Mononuclear cell (primary cell): ENCODE measurements around the gene PRKACA. TPM values are rescaled to one million over a fixed set of nuclear protein-coding genes. Genes with fewer than 3 reads are reported as not detected.

Experiments
- H3K27me3 ChIP-seq: 2 replicates; pipeline ENCODE4 v1.6.0; 2011; ENCODE audit warnings: low read length, control low read depth; ENCODE audit not compliant: insufficient read depth
- H3K4me1 ChIP-seq: 2 replicates; pipeline ENCODE4 v1.5.1; 2011; ENCODE audit warnings: mild to moderate bottlenecking, low read length, control low read depth; ENCODE audit not compliant: insufficient read depth
- H3K4me3 ChIP-seq: 2 replicates; pipeline ENCODE4 v1.5.1; 2011; ENCODE audit warnings: mild to moderate bottlenecking, low read length, moderate library complexity
- H3K9me3 ChIP-seq: 2 replicates; pipeline ENCODE4 v1.5.1; 2011; ENCODE audit warnings: low read depth, mild to moderate bottlenecking, control low read depth, low read length
- total RNA-seq: library from RNA; depleted of rRNA; stranded (reverse); fragments of >200 nt; gene quantifications from one replicate; pipeline ENCODE4 v1.2.3, GENCODE V29; 2012

The PRKACA gene
- total RNA-seq = 62.0 TPM

DNA sequence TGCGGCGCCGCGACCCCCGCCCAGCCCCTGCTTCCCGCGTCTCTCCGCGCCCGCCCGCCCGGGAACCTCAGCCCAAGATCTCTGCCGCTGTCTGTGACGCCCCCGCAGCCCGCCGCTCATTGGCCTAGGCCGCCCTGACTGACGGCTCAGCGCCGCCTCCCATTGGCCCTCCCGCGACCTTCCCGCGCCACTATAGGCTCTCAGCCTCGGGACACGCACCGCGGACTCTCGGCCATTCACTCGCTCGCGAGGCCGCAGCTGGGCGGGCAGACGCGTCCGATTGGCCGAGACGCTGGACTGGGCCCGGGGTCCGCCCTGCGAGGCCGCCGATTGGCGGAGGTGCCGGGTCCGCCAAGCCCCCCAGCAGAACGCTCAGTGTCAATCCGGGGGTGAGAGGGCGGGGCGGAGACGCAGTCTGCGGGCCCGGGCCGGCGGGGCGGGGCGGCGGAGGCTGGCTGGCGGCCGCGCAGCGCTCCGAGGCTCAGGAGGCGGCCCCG lies at the start of gene PRKACA:
TSS of gene PRKACA (minus strand) at position 95 of the 497 bp plus-strand sequence. CDS start 215 bp downstream, outside the sequence.
- peak within 1 kb of the TSS; percentile 70 for H3K4me3 ChIP-seq
- no peaks in the 10 kb centered on the region for H3K9me3 ChIP-seq
- H3K27me3 ChIP-seq = no peaks in the 10 kb centered on the region
- peaks cover 68% of the 10 kb centered on the region for H3K4me1 ChIP-seq

DNA sequence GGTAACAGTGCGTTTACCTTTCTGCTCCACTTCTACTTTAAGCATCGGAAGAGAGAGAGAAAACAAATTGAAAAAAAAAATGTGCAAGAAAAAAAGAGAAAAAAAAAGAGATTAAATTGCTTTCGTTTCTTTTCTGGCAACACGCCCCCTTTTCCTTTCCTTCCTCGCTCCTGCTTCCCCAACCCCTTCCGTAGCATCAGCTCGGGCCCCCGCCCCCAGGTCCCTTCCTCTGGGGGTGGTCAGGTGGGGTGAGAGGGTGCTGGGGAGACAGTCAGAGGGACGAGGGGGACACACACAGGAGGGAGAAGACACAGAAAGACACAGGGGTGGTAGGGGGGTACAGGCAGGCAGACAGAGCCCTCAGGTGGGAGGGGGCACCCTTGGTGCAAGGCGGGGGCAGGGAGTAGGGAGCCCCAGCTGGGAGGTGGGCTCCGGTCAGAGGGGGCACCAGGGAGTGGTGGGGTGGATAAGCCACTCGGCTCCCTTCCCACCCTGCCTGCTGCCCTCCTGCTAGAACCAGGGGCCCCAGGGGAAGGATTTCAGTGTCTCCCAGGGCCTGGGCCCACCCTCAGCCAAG lies 49.5 kb upstream of the PRKACA start:
- no peaks in the 10 kb centered on the region for H3K27me3 ChIP-seq
- H3K4me3 ChIP-seq = no peak overlapping the region
- no peaks in the 10 kb centered on the region for H3K9me3 ChIP-seq
- peaks cover 28% of the 10 kb centered on the region for H3K4me1 ChIP-seq

DNA sequence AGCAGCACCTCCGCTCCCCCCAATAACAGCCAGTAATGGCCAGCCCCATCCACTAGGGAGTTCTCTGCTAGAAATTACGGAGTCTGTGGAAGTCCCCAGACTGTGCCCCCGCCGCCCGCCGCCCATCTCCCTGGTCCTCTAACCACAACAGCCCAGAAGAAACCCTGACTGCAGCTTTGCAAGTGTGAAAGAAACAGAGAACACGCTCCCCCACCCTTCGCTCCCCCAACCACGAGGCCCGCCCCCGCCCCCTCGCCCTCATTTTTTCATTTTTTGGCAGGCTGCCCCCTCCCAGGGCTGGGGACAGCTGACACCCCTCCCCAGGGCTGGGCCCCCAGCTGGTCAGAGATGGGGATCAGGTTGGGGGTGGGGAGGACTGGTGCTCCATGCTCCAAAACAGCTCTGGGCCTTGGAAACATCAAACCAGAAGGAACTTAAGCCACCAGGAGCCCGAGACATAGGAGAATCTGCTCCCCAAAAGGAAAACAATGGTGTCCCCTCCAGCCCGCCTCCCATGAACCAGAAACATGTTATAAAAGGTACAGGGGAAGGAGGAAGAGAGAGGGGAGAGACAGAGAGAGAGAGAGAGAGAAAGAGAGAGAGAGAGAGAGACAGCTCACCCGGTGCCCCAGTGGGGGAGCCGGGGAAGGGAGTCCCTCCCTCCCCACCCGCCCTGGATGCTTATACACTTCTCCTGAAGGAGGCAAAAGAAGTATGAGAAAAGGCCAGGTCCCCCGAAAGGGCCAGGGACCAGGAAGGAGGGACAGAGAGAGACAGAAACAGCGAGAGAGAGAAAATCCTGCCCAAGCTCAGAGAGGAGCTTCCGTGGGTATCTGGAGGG lies 48.6 kb upstream of the PRKACA start:
- Histone ChIP-seq H3K27me3 (no peaks in the 10 kb centered on the region), H3K4me1 (peaks cover 28% of the 10 kb centered on the region), H3K9me3 (no peaks in the 10 kb centered on the region), H3K4me3 (no peak overlapping the region)

DNA sequence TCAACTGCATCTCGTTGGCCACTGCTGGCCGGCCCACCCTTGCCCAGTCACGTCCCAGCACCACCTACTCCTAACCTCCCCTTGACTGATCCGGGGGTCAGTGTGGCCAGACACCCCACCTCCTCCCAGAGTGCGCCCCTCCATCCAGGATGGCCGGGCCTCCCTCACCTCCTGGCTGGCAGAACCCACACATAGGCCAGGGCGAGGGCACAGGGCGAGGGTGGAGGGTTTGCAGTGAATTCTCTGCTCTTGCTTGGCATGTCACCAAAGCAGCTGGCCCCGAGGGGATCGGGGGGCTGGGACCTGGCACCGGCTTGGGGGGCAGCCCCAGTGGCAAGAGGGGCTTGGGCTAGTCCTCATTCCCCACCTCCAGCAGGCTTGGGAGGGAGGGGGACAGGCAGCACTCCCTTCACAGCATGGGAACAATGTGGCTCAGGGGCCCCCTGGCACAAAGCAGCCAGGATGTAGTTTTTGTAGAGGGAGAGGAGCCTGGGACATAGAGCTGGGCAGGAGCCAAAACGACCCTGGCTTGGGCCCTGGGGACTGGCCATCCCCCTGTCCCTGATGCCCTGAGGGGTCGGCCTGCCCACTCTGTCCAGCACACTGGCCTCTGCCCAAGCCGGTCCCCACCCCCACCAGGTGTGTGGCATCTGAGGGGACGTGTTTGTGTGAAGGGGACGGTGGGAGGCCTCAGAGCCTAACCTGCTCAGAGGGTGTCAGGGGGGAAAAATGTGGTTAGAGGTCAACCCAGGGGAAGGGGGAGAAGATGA lies 47.3 kb upstream of the PRKACA start:
- H3K9me3 ChIP-seq = no peaks in the 10 kb centered on the region
- H3K27me3 ChIP-seq = no peaks in the 10 kb centered on the region
- no peak overlapping the region for H3K4me3 ChIP-seq
- H3K4me1 ChIP-seq = peaks cover 28% of the 10 kb centered on the region

DNA sequence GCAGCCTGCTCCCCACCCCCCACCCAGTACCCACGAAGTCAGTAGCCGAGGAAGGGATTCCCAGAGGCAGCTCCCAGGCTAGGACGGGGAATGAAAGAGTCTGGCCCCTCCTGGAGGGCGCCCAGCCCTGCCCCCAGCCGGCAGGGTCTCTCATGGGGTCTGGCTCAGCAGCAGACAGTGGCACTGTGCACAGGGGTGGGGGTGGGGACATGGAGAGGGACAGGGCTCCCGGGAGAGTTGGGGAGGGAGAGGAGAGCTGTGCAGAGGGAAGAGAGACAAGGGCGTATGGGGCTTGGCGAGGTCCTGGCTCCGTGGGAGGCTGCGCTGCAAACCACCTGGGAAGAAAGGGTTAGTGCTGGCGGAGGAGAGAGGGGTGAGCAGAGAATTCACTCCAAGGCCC lies 46.5 kb upstream of the PRKACA start:
- Histone ChIP-seq H3K4me1 (peaks cover 28% of the 10 kb centered on the region), H3K4me3 (no peak overlapping the region), H3K27me3 (no peaks in the 10 kb centered on the region), H3K9me3 (no peaks in the 10 kb centered on the region)

DNA sequence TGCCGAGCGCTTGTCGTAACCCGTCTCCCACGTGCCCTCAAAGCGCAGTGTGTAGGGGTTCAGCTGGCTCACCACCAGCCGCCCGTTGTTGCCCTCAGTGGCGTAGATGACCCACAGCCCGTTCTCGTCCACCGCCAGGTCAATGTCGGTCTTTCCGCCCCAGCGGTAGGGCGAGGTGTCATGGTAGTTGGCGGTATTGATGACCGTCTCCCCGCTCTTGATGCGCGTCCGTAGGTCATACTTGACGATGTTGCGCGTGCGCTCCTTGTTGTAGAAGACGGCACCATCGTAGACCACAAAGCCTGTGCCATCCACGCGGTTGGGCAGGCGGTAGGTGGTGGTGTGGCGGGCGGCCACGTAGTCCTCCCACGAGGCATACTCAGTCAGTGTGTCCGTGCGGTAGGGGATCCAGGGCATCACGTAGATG lies 45.3 kb upstream of the PRKACA start:
- Histone ChIP-seq H3K4me1 (peaks cover 22% of the 10 kb centered on the region), H3K4me3 (no peak overlapping the region), H3K9me3 (no peaks in the 10 kb centered on the region), H3K27me3 (no peaks in the 10 kb centered on the region)

DNA sequence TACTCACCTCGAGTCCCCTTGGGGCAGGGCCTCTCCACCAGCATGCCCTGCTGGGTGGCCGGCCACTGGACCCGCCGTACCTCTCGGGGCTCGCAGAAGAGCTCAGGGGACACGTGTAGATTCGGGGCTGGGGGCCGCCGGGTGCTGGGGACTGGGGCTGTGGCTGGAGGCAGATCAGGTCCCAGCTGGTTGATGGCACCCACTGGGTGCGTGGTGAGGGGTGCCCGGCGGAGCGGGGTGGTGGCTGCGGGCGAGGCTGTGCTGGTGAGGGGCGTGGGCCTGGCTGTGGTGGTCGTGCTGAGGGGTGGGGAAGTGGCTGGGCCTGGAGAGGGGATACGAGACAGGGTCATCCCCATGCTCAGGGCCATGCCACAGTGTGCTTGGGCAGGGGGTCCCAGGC lies 43.7 kb upstream of the PRKACA start:
- H3K27me3 ChIP-seq = no peaks in the 10 kb centered on the region
- no peak overlapping the region for H3K4me3 ChIP-seq
- H3K4me1 ChIP-seq = peaks cover 7% of the 10 kb centered on the region
- no peaks in the 10 kb centered on the region for H3K9me3 ChIP-seq

DNA sequence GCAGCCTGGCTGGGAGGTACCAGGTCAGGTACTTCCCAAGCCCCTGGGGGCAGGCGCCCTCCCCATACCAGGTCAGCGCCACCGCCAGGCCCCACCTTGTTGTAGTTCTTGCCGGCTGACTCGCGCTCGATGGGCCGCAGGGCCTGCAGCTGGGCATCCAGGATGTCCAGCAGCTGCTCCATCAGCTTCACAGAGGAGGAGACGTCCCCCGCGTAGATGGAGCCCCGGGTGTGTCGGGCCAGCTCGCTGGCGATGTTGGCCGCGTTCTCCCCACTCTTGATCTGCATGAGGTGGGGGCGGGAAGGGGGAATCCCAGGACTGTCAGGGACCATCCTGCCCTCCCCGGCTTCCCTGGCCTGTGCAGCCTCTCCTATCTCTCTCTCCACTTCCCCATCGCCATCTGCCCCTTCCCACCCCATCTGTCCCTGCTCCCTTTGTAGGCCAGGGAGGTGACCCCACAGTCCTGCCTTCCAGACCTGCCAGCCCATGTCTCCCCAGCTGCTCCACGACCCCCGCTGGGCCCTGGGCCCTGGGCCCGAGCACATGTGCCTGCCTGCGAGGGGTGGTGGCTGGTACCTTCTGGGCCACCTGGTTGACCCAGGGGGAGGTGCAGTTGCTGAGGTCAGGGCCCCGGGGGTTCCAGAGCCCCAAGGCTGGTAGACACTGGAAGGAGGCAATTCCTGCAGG lies 42.6 kb upstream of the PRKACA start:
- H3K9me3 ChIP-seq = no peaks in the 10 kb centered on the region
- H3K4me1 ChIP-seq = no peaks in the 10 kb centered on the region
- no peak overlapping the region for H3K4me3 ChIP-seq

DNA sequence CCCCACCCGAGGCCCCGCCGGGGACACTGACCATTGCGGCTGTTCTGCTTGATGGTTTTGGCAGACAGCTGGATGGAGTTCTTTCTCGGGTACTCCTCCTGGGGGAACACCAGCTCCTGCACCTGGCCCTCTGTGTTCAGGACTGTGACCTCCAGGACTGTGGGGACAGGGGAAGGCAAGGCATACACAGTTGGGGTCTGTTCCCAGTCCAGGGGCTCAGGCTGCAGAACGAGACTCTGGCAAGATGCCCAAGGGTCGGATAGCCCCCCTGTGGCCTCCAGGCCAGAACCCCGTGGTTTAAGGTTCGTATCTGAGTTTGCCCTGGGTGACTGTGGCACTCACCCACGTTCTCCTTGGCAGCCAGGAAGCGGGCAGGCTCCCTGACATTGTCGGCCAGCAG lies 41.5 kb upstream of the PRKACA start:
- H3K4me3 ChIP-seq = no peak overlapping the region
- no peaks in the 10 kb centered on the region for H3K4me1 ChIP-seq
- no peaks in the 10 kb centered on the region for H3K9me3 ChIP-seq
- no peaks in the 10 kb centered on the region for H3K27me3 ChIP-seq

More for the DNA sequence above, 42.6 kb upstream of the PRKACA start:
- no peaks in the 10 kb centered on the region for H3K27me3 ChIP-seq

DNA sequence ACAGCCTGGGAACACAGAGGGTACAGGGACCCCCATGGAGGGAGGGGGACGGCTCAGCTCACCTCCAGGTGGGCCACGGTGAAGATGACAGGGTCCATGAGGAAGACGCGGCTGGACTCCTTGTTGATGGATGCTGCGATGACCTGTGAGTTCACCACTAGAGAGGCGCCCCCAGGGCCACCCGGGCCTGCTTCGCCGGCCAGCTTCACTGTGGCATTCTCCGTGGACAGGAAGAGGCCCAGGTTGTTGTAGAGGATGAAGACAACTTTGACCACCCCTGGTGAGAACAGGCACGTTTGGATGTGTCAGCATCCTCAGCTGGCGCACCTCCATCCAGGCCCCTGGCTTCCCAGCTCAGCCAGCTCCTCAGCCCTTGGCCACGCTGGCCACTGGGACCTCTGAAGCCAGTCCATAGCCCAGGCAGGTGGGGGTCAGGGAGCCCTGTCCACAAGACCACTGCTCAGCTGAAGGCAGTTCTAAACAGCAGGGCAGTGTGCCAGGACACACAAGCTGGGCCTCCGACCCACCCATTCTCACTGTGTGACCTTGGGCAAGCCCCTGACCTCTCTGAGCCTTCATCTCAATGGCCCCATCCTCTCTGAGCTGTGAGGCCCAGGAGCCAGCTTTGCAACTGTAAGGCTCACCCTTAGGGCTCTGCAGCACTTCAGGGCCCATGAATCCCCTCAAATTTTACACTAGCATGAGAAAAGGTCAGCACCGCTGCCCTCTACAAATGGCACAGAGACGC lies 40.9 kb upstream of the PRKACA start:
- H3K4me3 ChIP-seq = no peak overlapping the region
- H3K27me3 ChIP-seq = no peaks in the 10 kb centered on the region
- H3K4me1 ChIP-seq = no peaks in the 10 kb centered on the region
- H3K9me3 ChIP-seq = no peaks in the 10 kb centered on the region

DNA sequence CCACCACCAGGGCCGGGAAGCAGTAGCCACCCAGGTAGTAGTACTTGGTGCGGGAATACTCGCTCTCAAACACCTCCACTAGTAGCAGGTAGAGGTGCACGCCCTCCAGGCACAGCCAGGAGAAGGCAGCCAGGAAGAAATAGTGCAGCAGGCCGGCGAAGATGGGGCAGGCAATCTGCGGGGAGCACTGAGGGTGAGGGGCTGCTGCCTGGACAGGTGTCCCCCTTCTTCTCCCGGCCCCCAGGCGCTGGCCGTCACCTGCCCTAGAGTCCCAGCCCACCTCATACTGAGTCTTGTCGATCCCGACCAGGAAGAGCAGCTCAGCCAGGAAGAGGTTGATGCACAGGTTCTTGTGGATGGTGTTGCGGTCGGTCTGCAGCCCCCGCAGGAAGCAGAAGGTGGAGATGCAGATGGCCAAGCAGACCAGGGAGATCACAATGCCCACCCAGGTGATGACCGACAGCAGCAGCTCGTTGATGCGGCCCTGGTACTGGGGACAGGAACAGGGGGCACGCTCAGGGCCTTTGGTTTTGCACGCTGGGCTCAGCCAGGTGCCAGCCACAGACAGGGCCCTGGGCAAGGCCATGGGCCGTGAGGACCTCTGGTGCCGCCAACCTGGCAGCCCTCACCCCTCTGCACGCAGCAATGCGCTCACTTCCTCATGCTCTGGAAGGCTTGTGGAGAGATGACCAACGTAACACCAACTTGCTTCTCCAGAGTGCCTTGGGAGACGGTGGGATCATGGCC lies 39.6 kb upstream of the PRKACA start:
- no peak overlapping the region for H3K4me3 ChIP-seq
- H3K9me3 ChIP-seq = no peaks in the 10 kb centered on the region
- no peaks in the 10 kb centered on the region for H3K4me1 ChIP-seq
- no peaks in the 10 kb centered on the region for H3K27me3 ChIP-seq

DNA sequence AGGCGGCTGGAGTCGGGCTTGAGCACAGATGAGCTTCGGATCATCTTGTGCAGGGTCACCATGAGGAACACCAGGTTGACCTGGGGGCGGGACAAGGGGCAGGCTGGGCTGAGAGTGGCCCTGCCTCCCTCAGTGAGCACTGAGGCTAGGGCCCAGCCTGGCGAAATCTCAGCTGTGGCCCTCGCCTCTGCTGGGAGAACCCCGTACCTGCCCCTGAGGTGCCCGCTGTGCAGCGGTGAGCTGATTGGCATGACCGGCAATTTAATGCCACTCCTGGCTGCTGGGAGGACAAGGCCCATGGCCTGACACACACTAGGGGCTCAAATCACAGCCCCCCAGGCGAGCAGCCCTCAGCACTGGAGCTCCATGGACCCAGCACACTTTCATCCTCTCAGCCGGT lies 38.6 kb upstream of the PRKACA start:
- H3K4me1 ChIP-seq = no peaks in the 10 kb centered on the region
- no peaks in the 10 kb centered on the region for H3K9me3 ChIP-seq
- H3K27me3 ChIP-seq = no peaks in the 10 kb centered on the region
- H3K4me3 ChIP-seq = no peak overlapping the region

DNA sequence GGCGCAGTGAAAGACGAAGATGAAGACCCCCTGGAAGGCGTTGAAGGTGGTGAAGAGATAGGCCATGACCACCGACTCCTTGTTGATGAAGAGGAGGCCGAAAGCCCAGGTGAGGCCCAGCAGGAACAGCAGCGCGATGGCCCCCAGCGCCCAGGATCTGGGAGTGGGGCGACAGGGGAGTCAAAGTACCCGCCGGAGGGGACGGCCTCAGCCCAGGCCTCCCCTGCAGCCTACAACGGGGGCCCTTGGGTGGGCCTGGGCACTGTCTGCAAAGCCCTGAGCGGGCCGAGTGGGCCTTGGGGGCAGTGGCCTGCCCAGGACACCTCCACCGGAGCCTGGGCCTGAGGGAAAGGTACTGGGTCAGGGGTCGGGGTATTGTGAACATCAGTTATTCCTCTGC lies 37.8 kb upstream of the PRKACA start:
- no peak overlapping the region for H3K4me3 ChIP-seq
- no peaks in the 10 kb centered on the region for H3K9me3 ChIP-seq
- H3K27me3 ChIP-seq = no peaks in the 10 kb centered on the region
- H3K4me1 ChIP-seq = peaks cover 4% of the 10 kb centered on the region

DNA sequence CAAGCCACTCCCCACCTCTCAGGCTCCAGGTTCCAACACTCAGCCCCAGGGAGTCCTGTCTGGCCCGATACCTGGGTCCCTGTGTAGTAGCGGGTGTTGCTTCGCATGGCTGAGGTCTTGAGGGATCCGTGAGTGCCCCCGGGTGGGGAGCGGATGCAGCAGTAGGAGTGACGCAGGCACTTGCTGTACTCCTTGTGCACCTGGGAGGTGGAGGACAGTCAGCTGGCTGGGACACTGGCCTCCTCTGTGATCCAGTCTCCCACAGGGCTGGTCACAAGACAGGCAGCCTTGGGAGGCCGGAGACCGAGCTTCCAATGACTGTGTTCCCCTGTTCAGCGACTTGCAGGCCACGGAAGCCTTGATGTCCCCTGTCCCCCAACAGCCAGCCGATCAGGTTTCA lies 35.2 kb upstream of the PRKACA start:
- Histone ChIP-seq H3K9me3 (no peaks in the 10 kb centered on the region), H3K27me3 (no peaks in the 10 kb centered on the region)

More for the DNA sequence above, 35.2 kb upstream of the PRKACA start:
- H3K4me1 ChIP-seq = peaks cover 29% of the 10 kb centered on the region
- no peak overlapping the region for H3K4me3 ChIP-seq
